Lung (tissue), 16 donors: ENCODE measurements around the gene RPL12. TPM values are rescaled to one million over a fixed set of nuclear protein-coding genes. Genes with fewer than 3 reads are reported as not detected.

Source experiments
- ATAC-seq: fragments of 200-7000 bp; cut with Tn5 transposase; one replicate; pipeline ENCODE4 v1.9.1; 2020; ENCODE audit warnings: moderate number of reproducible peaks; ENCODE audit not compliant: insufficient read depth, low FRiP score
- DNase-seq, 3 donors: peaks; one replicate each; pipeline ENCODE4 v3.0.0-alpha.2; 2013 to 2017
- H3K27ac ChIP-seq, 2 donors: one replicate each; pipeline ENCODE4 v1.5.1; 2013; ENCODE audit warnings: mild to moderate bottlenecking in 2 of 2, moderate library complexity in 2 of 2, control low read depth in 1 of 2, inconsistent platforms in 1 of 2, low read depth in 1 of 2, low read length in 1 of 2
- H3K27me3 ChIP-seq, 3 donors: one replicate each; pipeline ENCODE4 v1.5.1; 2013; ENCODE audit warnings: low read length in 2 of 3; ENCODE audit not compliant: control insufficient read depth in 3 of 3, insufficient read depth in 3 of 3
- H3K36me3 ChIP-seq, 4 donors: one replicate each; pipeline ENCODE4 v1.5.1; 2013; ENCODE audit warnings: low read length in 4 of 4, mild to moderate bottlenecking in 1 of 4, moderate library complexity in 1 of 4; ENCODE audit not compliant: control insufficient read depth in 4 of 4, insufficient read depth in 4 of 4
- H3K4me1 ChIP-seq, 5 donors: one replicate each; pipeline ENCODE4 v1.5.1; 2013; ENCODE audit warnings: low read length in 5 of 5, mild to moderate bottlenecking in 2 of 5, moderate library complexity in 1 of 5; ENCODE audit not compliant: control insufficient read depth in 5 of 5, insufficient read depth in 5 of 5
- H3K4me3 ChIP-seq: one replicate; pipeline ENCODE4 v1.5.1; 2013; ENCODE audit warnings: mild to moderate bottlenecking, control low read depth, moderate library complexity
- H3K9ac ChIP-seq, 2 donors: one replicate each; pipeline ENCODE4 v1.5.1; 2013; ENCODE audit warnings: low read length in 2 of 2, control low read depth in 1 of 2; ENCODE audit not compliant: insufficient read depth in 1 of 2
- H3K9me3 ChIP-seq, 4 donors: one replicate each; pipeline ENCODE4 v1.5.1; 2013; ENCODE audit warnings: low read length in 3 of 4, mild to moderate bottlenecking in 1 of 4, moderate library complexity in 1 of 4; ENCODE audit not compliant: control insufficient read depth in 4 of 4, insufficient read depth in 3 of 4
- WGBS, 2 donors: extraction: QIAGEN DNeasy Blood & Tissue Kit; methylation state at CpG; one replicate each; pipeline ENCODE4 v1.1.7; 2013; 5-methylcytosine and 5-hydroxymethylcytosine counted together
- long read RNA-seq, 5 donors: transcript quantifications; one replicate each; lab custom pipeline, GENCODE V29; 2026
- polyA plus RNA-seq, 2 donors: library from polyadenylated mRNA; stranded (reverse); fragments of 200-250 nt; gene quantifications; one replicate each; pipeline ENCODE4 v1.2.1, GENCODE V29; 2013
- total RNA-seq, 2 donors: library from RNA; depleted of rRNA in 1 of 2; stranded (reverse); fragments of >200 nt in 1 of 2; gene quantifications; one replicate each; pipeline ENCODE4 v1.2.1, GENCODE V29; 2014 to 2021
- TF ChIP-seq, protein P1 (sequence below): IDR thresholded peaks from 2 replicates; pipeline ENCODE4 v1.5.1; 2012; ENCODE audit warnings: mild to moderate bottlenecking; ENCODE audit errors: control extremely low read depth, extremely low read depth
- donor health status: control.
- donor health status: control.
- donor health status: Bipolar disorder and iron deficiency.
- donor health status: healthy.
- donor health status: DM: yes; HTN: yes; CAD: no.

The RPL12 gene
- 1,000 to 10,000 TPM in 1 of 2 donors, 100 to 1,000 TPM in 1; 768 to 1,125 TPM for total RNA-seq
- polyA plus RNA-seq, result 1,000 to 10,000 TPM; 2,042 to 5,137 TPM
- long read RNA-seq, donor 1, transcript RPL12-204 (7 exons, 864 nt), result minor isoform, 28 of 3,545 reads
- long read RNA-seq, donor 1, transcript RPL12-203 (4 exons, 2,275 nt), result minor isoform, 534 of 3,545 reads
- long read RNA-seq, donor 1, transcript RPL12-201 (7 exons, 633 nt), result major isoform, 1,339 of 3,545 reads
- long read RNA-seq, donor 1, partial matches to known transcripts, result 1,583 of 3,545 reads
- long read RNA-seq, donor 1, other reads (novel, unspliced or antisense), result 57 of 3,545 reads
- long read RNA-seq, donor 2, transcript RPL12-201 (7 exons, 633 nt), result major isoform, 660 of 1,770 reads
- long read RNA-seq, donor 2, transcript RPL12-203 (4 exons, 2,275 nt), result minor isoform, 205 of 1,770 reads
- long read RNA-seq, donor 2, transcript RPL12-204 (7 exons, 864 nt), result minor isoform, 5 of 1,770 reads
- long read RNA-seq, donor 2, partial matches to known transcripts, result 868 of 1,770 reads
- long read RNA-seq, donor 2, other reads (novel, unspliced or antisense), result 28 of 1,770 reads
- long read RNA-seq, donor 3, transcript RPL12-204 (7 exons, 864 nt), result minor isoform, 12 of 2,051 reads
- long read RNA-seq, donor 3, transcript RPL12-203 (4 exons, 2,275 nt), result minor isoform, 252 of 2,051 reads
- long read RNA-seq, donor 3, transcript RPL12-201 (7 exons, 633 nt), result major isoform, 882 of 2,051 reads
- long read RNA-seq, donor 3, partial matches to known transcripts, result 862 of 2,051 reads
- long read RNA-seq, donor 3, other reads (novel, unspliced or antisense), result 40 of 2,051 reads
- long read RNA-seq, donor 4, transcript RPL12-203 (4 exons, 2,275 nt), result minor isoform, 288 of 2,023 reads
- long read RNA-seq, donor 4, transcript RPL12-201 (7 exons, 633 nt), result major isoform, 637 of 2,023 reads
- long read RNA-seq, donor 4, transcript RPL12-204 (7 exons, 864 nt), result minor isoform, 9 of 2,023 reads
- long read RNA-seq, donor 4, partial matches to known transcripts, result 1,053 of 2,023 reads
- long read RNA-seq, donor 4, other reads (novel, unspliced or antisense), result 34 of 2,023 reads
- long read RNA-seq, donor 5, transcript RPL12-201 (7 exons, 633 nt), result major isoform, 1,349 of 3,252 reads
- long read RNA-seq, donor 5, transcript RPL12-203 (4 exons, 2,275 nt), result minor isoform, 329 of 3,252 reads
- long read RNA-seq, donor 5, transcript RPL12-204 (7 exons, 864 nt), result minor isoform, 27 of 3,252 reads
- long read RNA-seq, donor 5, partial matches to known transcripts, result 1,441 of 3,252 reads
- long read RNA-seq, donor 5, other reads (novel, unspliced or antisense), result 102 of 3,252 reads

DNA sequence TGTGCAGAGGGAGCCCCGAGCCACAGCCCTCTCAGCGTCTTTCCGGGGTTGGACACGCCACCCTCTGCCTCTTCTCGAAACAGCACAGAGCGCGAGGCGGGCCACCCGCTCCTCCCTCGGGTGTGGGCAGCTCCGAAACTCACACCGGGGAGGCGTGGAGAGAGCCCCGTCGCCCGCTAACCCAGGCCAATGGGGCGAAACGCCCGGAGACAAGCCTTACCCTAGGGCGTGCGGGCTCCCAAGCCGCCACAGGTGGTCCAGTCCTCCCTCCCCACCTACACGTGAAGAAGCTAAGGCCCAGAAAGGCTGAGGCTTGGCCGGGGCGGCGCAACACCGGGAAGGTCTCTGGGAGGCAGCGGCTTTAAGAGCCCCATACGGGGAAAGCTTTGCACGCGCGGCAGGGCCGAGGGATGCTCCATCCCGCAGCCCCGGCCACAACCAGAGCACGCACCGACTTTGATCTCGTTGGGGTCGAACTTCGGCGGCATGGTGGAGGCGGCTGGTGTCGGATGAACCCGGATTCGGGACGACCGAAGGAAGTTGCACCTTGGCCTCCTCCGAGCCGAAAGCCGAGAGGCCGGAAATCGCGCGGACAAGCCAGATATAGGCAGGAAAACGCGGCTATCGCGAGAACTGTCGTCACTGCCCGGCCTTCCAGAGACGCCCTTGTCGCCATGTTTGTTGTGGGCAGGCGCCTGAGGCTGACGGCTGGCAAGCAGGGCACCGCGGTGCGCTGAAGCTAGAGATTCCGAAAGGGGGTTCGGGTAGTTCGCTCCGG lies at the start of gene RPL12, which contains the start of gene LRSAM1:
Gene RPL12 (minus strand): TSS at position 577 of the 778 bp plus-strand sequence. CDS start 89 bp downstream, at position 488.
Gene LRSAM1 (plus strand): TSS at position 681 of the 778 bp plus-strand sequence. CDS start 3,018 bp downstream, outside the sequence.
- no peaks in the 10 kb centered on the region for H3K27me3 ChIP-seq
- H3K9ac ChIP-seq, result peak within 1 kb of the TSS; percentile 83 to 99
- DNase-seq (peak; percentile 98), ATAC-seq (peak; percentile 79)
- H3K36me3 ChIP-seq, result peaks cover 13 to 46% (median 36%) of the 10 kb centered on the region in 4 donors
- H3K4me1 ChIP-seq, result peaks cover 0 to 27% (median 18%) of the 10 kb centered on the region in 5 donors
- peak within 1 kb of the TSS; percentile 88 to 93 for H3K27ac ChIP-seq
- WGBS, 2 donors, result 1 to 3% methylated on average over 71 of the region's 71 CpGs
- peak within 1 kb of the TSS; percentile 97 for H3K4me3 ChIP-seq
- H3K9me3 ChIP-seq, result peaks cover 0 to 2% (median 0%) of the 10 kb centered on the region in 4 donors
- TF ChIP-seq, protein P1, sequence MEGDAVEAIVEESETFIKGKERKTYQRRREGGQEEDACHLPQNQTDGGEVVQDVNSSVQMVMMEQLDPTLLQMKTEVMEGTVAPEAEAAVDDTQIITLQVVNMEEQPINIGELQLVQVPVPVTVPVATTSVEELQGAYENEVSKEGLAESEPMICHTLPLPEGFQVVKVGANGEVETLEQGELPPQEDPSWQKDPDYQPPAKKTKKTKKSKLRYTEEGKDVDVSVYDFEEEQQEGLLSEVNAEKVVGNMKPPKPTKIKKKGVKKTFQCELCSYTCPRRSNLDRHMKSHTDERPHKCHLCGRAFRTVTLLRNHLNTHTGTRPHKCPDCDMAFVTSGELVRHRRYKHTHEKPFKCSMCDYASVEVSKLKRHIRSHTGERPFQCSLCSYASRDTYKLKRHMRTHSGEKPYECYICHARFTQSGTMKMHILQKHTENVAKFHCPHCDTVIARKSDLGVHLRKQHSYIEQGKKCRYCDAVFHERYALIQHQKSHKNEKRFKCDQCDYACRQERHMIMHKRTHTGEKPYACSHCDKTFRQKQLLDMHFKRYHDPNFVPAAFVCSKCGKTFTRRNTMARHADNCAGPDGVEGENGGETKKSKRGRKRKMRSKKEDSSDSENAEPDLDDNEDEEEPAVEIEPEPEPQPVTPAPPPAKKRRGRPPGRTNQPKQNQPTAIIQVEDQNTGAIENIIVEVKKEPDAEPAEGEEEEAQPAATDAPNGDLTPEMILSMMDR, result no peak

DNA sequence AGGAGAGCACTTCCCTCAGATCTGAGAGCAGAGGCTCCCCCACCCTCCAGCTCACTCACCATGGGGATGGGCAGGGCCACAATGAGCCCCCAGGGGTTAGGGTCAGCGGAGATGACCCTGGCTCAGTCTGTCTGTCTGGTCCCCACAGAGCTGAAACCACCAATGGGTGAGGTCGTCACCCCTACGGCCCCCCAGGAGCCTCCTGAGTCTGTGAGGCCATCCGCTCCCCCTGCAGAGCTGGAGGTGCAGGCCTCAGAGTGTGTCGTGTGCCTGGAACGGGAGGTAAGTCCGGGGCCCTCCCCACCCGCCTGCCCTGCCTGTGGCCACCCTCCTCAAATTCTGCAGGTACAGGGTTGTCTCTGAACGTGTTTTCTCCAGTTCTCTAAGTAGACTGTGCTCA lies 49.7 kb upstream of the RPL12 start:
- peaks cover 0 to 46% (median 9%) of the 10 kb centered on the region in 4 donors for H3K36me3 ChIP-seq
- 90 to 94% methylated on average over 9 of the region's 9 CpGs for WGBS, 2 donors
- no peaks in the 10 kb centered on the region for H3K27me3 ChIP-seq
- TF ChIP-seq, protein P1, result no peak
- ATAC-seq (no peak), DNase-seq (no peak)
- H3K9me3 ChIP-seq, result no peaks in the 10 kb centered on the region
- peaks cover 0 to under 1% (median 0%) of the 10 kb centered on the region in 5 donors for H3K4me1 ChIP-seq
- no peak overlapping the region for H3K9ac ChIP-seq
- no peak overlapping the region for H3K4me3 ChIP-seq
- H3K27ac ChIP-seq, result no peak overlapping the region

DNA sequence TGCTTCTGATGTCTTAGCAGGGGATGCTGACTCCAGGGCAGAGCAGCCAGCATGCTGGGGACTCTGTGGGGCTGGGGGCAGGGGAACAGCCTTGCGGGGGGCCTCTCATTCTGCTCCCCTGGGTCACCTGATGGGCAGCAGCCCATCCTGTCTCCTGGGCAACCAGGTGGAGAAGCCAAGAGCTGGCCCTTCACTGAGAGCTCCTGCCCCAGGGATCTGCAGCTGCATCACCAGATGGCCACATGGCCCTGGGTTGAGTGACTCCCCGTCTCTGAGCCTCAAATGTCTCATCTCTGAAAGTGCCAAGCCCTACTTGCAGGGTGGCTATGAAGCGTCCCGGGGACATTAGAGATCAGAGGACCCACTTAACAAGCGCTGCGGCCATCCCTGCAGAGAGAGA lies 49.2 kb upstream of the RPL12 start:
- no peaks in the 10 kb centered on the region for H3K9me3 ChIP-seq
- H3K27me3 ChIP-seq, result no peaks in the 10 kb centered on the region
- peaks cover 0 to 46% (median 9%) of the 10 kb centered on the region in 4 donors for H3K36me3 ChIP-seq
- TF ChIP-seq, protein P1, result no peak
- 93 to 99% methylated on average over 6 of the region's 6 CpGs for WGBS, 2 donors
- H3K4me1 ChIP-seq, result peaks cover 0 to 3% (median 0%) of the 10 kb centered on the region in 5 donors
- H3K9ac ChIP-seq, result no peak overlapping the region
- no peak overlapping the region for H3K4me3 ChIP-seq
- DNase-seq (no peak), ATAC-seq (no peak)
- H3K27ac ChIP-seq, result no peak overlapping the region
